Neutrophil (primary cell): Measurements from ENCODE around the gene METTL9.
"Not testable (repeated sequence)": the region's sequence is repeated elsewhere in the genome, so short reads cannot be mapped to it uniquely, and the experiment has no call there.

Source experiments
- H3K27ac ChIP-seq: fragments of 200-600 bp; sonication (generic); 2 replicates; pipeline ENCODE4 v1.5.1; 2016; ENCODE audit warnings: mild to moderate bottlenecking, moderate library complexity
- H3K27me3 ChIP-seq: fragments of 200-600 bp; sonication (generic); 2 replicates; pipeline ENCODE4 v1.6.0; 2016; ENCODE audit warnings: mild to moderate bottlenecking
- H3K36me3 ChIP-seq: fragments of 200-600 bp; sonication (generic); 2 replicates; pipeline ENCODE4 v1.5.1; 2017
- H3K4me1 ChIP-seq, 2 experiments: fragments of 200-600 bp in 1 of 2; sonication (generic) in 1 of 2; 1 replicate in 1 of 2; 2 replicates in 1 of 2; pipeline versions ENCODE4 v1.5.1 to v1.6.1; 2013 to 2016; ENCODE audit warnings: low read depth in 1 of 2, low read length in 1 of 2, mild to moderate bottlenecking in 1 of 2, moderate library complexity in 1 of 2; ENCODE audit not compliant: control insufficient read depth in 1 of 2, insufficient read depth in 1 of 2
- H3K4me3 ChIP-seq, 2 experiments: fragments of 200-600 bp in 1 of 2; sonication (generic) in 1 of 2; 1 replicate in 1 of 2; 2 replicates in 1 of 2; pipeline ENCODE4 v1.5.1; 2013 to 2016; ENCODE audit warnings: low read depth in 1 of 2, low read length in 1 of 2, mild to moderate bottlenecking in 1 of 2, moderate library complexity in 1 of 2
- H3K9me3 ChIP-seq: fragments of 200-600 bp; sonication (generic); 2 replicates; pipeline ENCODE4 v1.5.1; 2016
- TF ChIP-seq, protein P1 (sequence below): fragments of 200-600 bp; sonication (generic); IDR thresholded peaks from 2 replicates; pipeline ENCODE4 v1.5.1; 2016; ENCODE audit warnings: antibody characterized with exemption

METTL9 gene

DNA sequence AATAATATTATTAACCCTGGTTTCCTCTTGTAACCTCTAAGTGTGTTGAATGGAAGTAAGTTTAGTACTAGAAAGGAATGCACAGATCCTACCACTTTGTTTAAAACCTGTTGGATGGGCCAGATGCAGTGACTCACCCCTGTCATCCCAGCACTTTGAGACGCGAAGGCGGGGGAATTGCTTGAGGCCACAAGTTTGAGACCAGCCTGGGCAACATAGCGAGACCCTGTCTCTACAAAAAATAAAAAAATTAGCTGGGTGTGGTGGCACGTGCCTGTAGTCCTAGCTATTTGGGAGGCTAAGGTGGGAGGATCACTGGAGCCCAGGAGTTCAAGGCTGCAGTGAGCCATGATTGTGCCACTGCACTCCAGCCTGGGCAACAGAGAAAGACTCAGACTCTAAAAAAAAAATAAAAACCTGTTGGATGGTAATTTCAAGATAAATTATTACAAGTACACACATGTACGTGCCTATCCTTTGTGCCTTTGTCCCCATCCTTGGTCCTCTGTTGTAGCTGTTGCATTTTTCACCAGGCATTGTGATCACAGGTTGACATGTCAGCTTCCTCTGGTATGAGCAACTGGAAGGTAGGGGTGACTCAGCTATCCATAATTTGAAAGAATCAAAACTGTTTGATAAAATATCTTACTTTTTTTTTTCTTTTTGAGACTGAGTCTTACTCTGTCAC lies 30.7 kb upstream of the METTL9 start:
- TF ChIP-seq, protein P1, sequence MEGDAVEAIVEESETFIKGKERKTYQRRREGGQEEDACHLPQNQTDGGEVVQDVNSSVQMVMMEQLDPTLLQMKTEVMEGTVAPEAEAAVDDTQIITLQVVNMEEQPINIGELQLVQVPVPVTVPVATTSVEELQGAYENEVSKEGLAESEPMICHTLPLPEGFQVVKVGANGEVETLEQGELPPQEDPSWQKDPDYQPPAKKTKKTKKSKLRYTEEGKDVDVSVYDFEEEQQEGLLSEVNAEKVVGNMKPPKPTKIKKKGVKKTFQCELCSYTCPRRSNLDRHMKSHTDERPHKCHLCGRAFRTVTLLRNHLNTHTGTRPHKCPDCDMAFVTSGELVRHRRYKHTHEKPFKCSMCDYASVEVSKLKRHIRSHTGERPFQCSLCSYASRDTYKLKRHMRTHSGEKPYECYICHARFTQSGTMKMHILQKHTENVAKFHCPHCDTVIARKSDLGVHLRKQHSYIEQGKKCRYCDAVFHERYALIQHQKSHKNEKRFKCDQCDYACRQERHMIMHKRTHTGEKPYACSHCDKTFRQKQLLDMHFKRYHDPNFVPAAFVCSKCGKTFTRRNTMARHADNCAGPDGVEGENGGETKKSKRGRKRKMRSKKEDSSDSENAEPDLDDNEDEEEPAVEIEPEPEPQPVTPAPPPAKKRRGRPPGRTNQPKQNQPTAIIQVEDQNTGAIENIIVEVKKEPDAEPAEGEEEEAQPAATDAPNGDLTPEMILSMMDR: no peak
- Histone ChIP-seq H3K9me3 (no peaks in the 10 kb centered on the region), H3K36me3 (no peaks in the 10 kb centered on the region), H3K4me3 (no peak overlapping the region), H3K4me1 (no peaks in the 10 kb centered on the region), H3K27me3 (peaks cover 13% of the 10 kb centered on the region), H3K27ac (no peak overlapping the region)

DNA sequence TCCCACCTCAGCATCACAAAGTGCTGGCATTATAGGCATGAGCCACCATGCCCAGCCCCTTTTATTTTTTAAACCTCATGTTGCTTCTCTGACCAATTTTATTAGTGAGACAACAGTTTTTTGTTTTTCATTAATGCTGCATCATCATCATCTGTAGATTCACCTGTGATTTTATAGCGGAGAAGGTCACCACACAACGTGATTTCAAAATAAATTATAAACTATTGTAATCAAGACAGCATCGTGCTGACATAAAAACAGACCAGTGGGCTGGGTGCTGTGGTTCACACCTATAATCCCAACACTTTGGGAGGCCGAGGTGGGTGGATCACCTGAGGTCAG lies 28.7 kb upstream of the METTL9 start:
- no peaks in the 10 kb centered on the region for H3K4me1 ChIP-seq
- TF ChIP-seq, protein P1: no peak

DNA sequence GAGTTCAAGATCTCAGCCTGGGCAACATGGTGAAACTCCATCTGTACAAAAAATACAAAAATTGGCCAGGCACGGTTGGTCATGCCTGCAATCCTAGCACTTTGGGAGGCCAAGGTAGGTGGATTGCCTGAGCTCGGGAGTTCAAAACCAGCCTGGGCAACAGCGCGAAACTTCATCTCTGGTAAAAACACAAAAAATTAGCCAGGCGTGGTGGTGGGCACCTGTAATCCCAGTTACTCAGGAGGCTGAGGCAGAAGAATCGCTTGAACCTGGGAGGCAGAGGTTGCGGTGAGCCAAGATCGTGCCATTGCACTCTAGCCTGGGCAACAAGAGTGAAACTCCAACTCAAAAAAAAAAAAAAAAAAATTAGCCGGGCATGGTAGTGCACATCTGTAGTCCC lies 25.9 kb upstream of the METTL9 start:
- H3K27me3 ChIP-seq: peaks cover 15% of the 10 kb centered on the region
- H3K36me3 ChIP-seq, H3K4me3 ChIP-seq, H3K27ac ChIP-seq, H3K4me1 ChIP-seq, H3K9me3 ChIP-seq: not testable (repeated sequence)

More for the DNA sequence above, 28.7 kb upstream of the METTL9 start:
- Histone ChIP-seq H3K27ac (no peak overlapping the region), H3K9me3 (no peaks in the 10 kb centered on the region), H3K4me3 (no peak overlapping the region), H3K36me3 (no peaks in the 10 kb centered on the region), H3K27me3 (peaks cover 13% of the 10 kb centered on the region)

DNA sequence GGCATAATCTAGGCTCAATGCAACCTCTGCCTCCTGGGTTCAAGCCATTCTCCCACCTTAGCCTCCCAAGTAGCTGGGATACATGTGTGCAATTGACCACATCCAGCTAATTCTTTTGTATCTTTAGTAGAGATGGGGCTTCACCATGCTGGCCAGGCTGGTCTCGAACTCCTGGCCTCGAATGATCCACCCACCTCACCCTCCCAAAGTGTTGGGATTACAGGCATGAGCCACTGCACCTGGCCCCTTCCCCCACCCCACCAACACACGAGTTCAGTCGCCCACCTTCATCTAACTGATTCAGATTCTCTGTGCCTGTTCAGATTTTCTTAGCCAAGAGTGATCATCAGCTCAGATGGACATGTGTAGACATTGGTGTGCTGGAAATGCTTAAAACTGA lies 25.0 kb upstream of the METTL9 start:
- no peak overlapping the region for H3K27ac ChIP-seq
- no peaks in the 10 kb centered on the region for H3K36me3 ChIP-seq
- no peaks in the 10 kb centered on the region for H3K4me1 ChIP-seq
- peaks cover 19% of the 10 kb centered on the region for H3K27me3 ChIP-seq
- TF ChIP-seq, protein P1: no peak
- no peak overlapping the region for H3K4me3 ChIP-seq
- no peaks in the 10 kb centered on the region for H3K9me3 ChIP-seq

DNA sequence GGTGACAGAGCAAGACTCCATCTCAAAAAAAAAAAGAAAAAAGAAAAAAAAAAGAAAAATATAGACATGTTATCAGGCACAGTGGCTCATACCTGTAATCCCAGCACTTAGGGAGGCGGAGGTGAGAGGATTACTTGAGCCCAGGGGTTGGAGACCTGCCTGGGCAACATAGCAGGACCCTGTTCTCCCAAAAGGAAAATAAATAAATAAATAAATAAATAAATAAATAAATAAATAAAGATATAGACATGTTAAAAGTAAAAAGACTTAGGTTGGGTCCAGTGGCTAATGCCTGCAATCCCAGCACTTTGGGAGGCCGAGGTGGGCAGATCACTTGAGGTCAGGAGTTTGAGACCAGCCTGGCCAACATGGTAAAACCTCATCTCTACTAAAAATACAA lies 23.1 kb upstream of the METTL9 start:
- not testable (repeated sequence) for H3K36me3 ChIP-seq, H3K4me3 ChIP-seq, H3K9me3 ChIP-seq, H3K4me1 ChIP-seq, H3K27ac ChIP-seq
- H3K27me3 ChIP-seq: peaks cover 27% of the 10 kb centered on the region

DNA sequence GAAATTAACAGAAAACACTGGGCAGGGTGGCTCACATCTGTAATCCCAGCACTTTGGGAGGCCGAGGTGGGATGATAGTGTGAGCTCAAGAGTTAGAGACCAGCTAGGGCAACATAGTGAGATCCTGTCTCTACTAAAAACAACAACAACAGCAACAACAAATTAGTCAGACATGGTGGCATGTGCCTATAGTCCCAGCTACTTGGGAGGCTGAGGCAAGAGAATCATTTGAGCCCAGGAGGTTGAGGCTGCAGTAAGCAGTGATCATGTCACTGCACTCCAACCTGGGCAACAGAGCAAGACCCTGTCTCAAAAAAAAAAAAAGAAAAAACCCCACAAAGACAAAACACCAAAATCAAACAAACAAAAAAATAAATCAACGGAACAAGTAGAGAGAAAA lies 21.9 kb upstream of the METTL9 start:
- H3K36me3 ChIP-seq, H3K9me3 ChIP-seq, H3K4me1 ChIP-seq, H3K27ac ChIP-seq, H3K4me3 ChIP-seq: not testable (repeated sequence)
- H3K27me3 ChIP-seq: peaks cover 23% of the 10 kb centered on the region

DNA sequence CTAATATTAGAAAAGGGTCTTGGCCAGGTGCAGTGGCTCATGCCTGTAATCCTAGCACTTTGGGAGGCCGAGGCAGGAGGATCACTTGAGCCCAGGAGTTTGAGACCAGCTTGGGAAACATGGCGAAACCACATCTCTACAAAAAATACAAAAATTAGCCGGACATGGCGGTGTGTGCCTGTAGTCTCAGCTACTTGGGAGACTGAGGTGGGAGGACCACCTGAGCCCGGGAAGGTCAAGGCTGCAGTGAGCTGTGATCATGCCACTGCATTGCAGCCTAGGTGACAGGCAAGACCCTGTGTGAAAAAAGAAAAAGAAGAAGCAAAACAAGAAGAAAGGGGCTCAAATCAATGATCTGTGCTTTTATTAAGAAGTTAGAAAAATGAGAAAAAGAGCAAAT lies 21.1 kb upstream of the METTL9 start:
- H3K9me3 ChIP-seq, H3K4me1 ChIP-seq, H3K27ac ChIP-seq, H3K36me3 ChIP-seq, H3K4me3 ChIP-seq: not testable (repeated sequence)
- peaks cover 23% of the 10 kb centered on the region for H3K27me3 ChIP-seq

DNA sequence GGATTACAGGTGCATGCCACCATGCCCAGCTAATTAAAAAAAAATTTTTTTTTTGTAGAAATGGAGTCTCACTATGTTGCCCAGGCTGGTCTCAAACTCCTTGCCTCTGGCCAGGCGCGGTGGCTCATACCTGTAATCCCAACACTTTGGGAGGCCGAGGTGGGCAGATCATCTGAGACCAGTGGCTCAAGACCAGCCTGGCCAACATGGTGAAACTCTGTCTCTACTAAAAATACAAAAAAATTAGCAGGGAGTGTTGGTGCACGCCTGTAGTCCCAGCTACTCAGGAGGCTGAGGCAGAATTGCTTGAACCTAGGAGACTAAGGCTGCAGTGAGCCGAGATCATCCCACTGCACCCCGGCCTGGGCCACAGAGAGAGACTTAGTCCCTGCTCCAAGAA lies 19.2 kb upstream of the METTL9 start:
- not testable (repeated sequence) for H3K27ac ChIP-seq, H3K4me3 ChIP-seq, H3K9me3 ChIP-seq, H3K4me1 ChIP-seq, H3K36me3 ChIP-seq
- H3K27me3 ChIP-seq: peaks cover 23% of the 10 kb centered on the region
